Activated CD4-positive, CD25-positive, alpha-beta regulatory T cell (primary cell): ENCODE results near the gene DDX4.
"Not testable (repeated sequence)": the region's sequence is repeated elsewhere in the genome, so short reads cannot be mapped to it uniquely, and the experiment has no call there.

Experiments
- DNase-seq, 4 experiments: peaks; one replicate each; lab custom pipeline; 2025; lab: John Stamatoyannopoulos, UW

The DDX4 gene

GRCh38 chr5:55724281-55724680 lies 13.6 kb upstream of the DDX4 start:
- DNase-seq, result no peak

- DNase-seq, result no peak
These were observed 6.0 kb upstream of the DDX4 start for GRCh38 chr5:55731848-55732247.

GRCh38 chr5:55732585-55732984 lies 5.3 kb upstream of the DDX4 start:
- no peak for DNase-seq

DNA sequence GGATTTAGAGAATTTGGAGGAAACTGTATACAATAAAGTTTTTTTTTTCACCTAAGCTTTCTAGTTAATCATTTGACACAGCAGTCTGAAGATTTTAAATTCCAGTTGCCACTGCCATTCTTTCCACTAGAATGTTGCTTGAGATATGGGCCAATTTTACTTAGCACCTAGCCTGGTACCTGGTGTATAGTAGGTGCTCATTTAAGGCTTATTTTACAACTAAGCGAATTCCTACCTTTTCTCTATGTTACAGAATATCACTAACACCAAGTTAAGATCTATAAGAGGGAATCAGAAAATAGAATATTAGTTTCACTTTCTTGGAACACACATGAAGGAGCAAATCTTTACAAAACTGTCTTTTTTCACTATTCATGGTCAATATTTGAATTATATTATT lies 3.2 kb upstream of the DDX4 start:
- DNase-seq, result no peak

GRCh38 chr5:55742778-55743177 lies 4.9 kb downstream of the DDX4 start:
- no peak for DNase-seq

GRCh38 chr5:55747778-55748318 lies 10.0 kb downstream of the DDX4 start:
- no peak for DNase-seq

GRCh38 chr5:55749387-55749786 lies 11.5 kb downstream of the DDX4 start:
- no peak for DNase-seq

GRCh38 chr5:55750063-55750462 lies 12.2 kb downstream of the DDX4 start:
- no peak for DNase-seq

DNA sequence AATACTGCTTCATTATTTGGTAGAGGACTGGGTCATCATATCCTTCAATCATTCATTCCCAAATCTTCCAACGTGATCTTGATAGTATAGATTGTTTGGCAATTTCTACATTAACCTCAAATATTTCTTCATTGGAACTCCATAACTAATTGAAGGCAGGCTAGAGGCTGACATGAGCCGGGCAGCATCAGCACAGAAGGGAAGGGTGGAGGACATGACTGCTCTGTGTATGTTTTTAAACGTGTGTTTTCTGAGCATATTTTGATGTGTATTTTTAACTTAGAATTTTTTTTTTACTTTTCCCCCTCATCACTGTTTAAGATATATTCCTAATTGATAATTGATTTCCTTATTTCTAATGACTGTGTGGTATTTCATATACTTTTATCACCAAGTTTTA lies 12.6 kb downstream of the DDX4 start:
- DNase-seq, result no peak

DNA sequence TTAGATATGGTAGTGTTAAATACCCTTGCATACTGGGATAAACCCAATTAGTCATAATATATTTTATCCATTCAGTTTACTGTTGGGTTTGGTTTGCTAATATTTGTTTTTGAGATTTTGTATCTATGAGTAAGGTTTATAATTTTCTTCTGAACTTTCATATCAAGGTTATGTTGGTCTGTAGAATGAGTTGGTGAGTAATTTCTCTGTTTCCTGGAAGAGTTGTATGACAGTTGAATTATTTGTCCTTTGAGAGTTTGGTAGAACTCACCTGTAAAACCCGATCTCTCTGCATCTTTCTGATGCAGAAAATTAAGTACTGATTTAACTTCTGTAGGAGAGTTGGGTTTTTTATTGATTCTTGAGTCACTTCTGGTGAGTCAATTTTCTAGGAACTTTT lies 20.4 kb downstream of the DDX4 start:
- DNase-seq, result no peak

- no peak for DNase-seq
These were observed 20.9 kb downstream of the DDX4 start for GRCh38 chr5:55758714-55759113.

GRCh38 chr5:55761721-55762120 lies 23.9 kb downstream of the DDX4 start:
- DNase-seq, result not testable (repeated sequence)

DNA sequence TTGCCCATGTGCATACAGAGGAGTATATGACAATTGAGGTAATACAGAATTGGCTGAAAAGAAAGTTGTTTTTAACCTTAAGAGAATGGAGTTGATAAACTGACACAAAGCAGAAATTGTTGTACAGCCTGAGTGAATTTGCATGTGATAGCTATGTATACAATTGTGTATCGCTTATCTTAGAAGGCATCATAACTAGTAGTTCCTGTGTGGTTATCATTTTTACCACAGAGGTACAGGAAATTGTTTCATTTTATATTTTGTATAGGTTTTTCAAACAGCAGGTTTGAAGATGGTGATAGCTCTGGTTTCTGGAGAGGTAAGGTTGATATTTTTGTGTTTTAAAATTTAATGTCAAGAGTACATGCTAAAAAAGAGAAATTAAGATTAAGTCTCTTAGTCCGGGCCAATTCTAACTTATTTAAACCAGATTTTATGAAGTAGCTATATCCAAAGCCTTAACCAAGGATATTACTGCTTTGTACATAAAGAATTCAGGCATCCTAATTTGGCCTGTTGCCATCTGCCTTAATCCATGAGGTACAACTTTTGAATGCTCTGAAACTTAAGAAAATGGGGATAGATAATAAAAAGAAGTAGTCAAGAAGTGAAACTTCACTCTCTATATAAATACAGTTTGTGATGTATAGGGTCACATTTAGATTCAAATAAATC lies 26.0 kb downstream of the DDX4 start:
- DNase-seq, result no peak

GRCh38 chr5:55768279-55768678 lies 30.4 kb downstream of the DDX4 start:
- no peak for DNase-seq

DNA sequence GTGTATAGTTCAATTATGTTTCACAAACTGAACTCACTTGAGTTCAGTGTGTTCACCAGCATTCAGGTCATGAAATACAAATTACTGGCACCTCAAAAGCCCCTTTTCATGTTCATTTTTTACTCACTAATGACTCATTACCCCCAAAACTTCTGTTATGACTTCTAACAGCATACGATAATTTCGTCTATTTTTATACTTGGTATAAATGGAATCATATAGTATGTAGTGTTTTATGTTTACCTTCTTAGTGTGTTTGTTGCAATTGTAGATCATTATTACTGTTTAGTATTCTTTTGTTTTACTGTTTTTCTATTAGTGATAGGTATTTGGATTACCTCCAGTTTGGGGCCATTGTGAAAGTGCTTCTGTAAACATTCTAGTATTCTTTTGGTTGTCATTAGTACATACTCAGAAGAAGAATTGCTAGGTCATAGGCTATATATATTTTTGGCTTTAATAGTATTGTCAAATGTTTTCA lies 33.4 kb downstream of the DDX4 start:
- DNase-seq, result no peak

DNA sequence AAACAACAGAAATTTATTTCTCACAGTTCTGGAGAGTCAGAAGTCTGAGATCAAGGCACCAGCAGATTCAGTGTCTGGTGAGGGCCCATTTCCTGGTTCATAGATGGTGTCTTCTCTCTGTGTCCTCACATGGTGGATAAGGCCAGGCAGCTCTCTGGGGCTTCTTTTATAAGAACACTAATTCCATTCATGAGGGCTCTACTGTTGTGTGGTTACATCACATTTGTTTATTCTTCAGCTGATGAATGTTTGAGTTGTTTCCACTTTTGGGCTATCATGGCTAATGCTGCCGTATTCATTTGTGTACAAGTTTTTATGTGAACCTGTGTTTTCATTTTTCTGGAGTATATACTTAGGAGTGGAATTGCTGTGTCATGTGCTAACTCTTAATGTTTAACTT lies 35.2 kb downstream of the DDX4 start:
- no peak for DNase-seq

DNA sequence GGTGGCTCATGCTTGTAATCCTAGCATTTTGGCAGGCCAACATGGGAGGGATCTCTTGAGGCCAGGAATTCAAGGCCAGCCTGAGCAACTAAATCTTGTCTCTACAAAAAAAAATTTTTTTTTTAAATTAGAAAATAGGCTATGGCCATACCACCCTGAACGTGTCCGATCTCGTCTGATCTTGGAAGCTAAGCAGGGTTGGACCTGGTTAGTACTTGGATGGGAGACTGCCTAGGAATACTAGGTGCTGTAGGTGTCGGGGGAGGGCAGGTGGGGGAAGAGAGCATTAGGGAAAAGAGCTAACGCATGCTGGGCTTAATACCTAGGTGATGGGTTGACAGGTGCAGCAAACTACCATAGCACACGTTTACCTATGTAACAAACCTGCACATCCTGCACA lies 39.5 kb downstream of the DDX4 start:
- DNase-seq, result no peak

DNA sequence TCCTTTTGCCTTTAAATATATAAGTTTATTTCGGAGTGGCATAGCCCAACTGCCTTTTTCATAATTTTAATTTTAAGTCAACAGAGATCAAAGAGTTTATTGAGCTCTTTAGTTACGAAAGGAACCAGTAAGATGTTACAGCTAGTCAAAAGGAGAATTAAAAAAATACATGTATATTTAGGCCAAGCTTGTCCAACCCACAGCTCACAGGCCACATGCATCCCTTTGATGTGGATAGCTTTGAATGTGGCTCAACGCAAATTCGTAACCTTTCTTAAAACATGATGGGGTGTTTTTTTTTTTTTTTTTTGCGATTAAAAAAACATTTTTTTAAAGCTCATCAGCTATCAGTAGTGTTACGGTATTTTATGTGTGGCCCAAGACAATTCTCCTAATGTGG lies 63.1 kb downstream of the DDX4 start:
- no peak for DNase-seq

DNA sequence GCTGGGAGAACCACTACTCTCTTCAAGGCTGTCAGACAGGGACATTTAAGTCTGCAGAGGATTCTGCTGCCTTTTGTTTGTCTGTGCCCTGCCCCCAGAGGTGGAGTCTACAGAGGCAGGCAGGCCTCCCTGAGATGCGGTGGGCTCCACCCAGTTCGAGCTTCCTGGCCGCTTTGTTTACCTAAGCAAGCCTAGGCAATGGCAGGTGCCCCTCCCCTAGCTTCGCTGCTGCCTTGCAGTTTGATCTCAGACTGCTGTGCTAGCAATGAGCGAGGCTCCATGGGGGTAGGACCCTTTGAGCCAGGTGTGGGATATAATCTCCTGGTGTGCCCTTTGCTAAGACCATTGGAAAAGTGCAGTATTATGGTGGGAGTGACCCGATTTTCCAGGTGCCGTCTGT lies 71.0 kb downstream of the DDX4 start:
- DNase-seq, result not testable (repeated sequence)

DNA sequence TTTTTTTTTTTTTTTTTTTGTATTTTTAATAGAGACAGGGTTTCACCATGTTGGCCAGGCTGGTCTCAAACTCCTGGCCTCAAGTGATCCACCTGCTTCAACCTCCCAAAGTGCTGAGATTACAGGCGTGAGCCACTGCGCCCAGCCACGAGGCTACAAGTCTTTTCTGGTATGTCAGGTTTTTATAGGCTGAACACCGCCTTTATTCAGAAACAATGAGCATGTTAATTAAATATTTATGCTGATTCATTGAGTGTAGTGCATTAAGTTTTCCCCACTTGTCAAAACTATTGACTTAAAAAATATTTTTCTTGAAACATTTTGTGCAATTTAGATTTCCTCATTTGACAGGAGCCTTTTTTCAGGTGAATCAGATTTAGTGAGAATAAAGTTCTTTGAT lies 78.1 kb downstream of the DDX4 start:
- DNase-seq, result not testable (repeated sequence)

- DNase-seq, result no peak
These were observed 78.5 kb downstream of the DDX4 start for GRCh38 chr5:55816342-55816741.

DNA sequence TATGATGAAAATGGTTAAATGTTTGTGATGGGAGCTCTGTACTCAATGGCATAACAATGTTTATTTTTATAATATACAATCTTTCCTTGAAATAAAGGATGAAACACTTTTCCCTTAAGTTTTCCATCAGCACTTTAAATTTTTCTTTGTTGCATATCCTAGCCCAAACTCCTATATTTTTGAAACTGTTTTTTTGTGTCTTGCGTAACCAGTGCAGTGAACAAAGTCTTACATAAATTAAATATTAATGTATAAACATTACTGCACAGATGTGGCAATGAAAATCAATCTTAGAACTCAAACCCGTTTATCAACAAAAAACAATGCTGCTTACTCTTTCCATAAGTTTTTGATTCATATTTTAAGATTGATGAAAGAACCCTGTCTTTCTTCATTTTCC lies 79.2 kb downstream of the DDX4 start:
- DNase-seq, result no peak

DNA sequence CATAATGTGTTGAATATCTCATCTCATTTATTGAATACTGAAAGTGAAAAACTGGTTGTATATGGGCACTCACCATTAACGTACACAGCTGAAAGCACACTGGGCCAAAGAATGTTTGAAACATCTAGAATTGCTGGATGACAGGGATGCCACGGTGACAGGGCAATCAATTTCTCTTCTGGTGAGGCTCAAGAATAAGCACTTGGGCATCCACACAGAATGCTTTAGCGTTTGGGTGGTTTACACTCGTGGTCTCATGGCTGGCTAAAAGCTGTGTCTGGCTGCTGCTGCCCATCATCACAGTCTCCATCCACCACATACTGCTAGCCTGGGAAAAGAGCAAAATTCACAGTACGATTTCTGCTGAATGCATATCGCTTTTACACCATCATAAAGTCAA lies 82.6 kb downstream of the DDX4 start:
- no peak for DNase-seq
